Measurements from ENCODE around the gene ESR1.
"Not testable (repeated sequence)": the region's sequence is repeated elsewhere in the genome, so short reads cannot be mapped to it uniquely, and the experiment has no call there.

DNA sequence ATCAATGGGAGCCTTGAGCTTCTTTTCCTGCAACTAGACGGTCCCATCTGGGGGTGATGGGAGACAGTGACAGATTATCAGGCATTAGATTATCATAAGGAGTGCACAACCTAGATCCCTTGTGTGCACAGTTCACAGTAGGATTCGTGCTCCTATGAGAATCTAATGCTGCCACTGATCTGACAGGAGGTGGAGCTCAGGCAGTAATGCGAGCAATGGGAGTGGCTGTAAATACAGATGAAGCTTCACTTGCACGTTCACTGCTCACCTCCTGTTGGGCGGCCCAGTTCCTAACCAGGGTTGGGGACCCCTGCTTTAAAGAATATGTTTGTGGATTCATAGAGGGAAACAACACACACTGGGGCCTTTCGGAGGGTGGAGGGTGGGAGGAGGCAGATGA lies 180.7 kb downstream of the ESR1 start:
- TF ChIP-seq, protein P1, sequence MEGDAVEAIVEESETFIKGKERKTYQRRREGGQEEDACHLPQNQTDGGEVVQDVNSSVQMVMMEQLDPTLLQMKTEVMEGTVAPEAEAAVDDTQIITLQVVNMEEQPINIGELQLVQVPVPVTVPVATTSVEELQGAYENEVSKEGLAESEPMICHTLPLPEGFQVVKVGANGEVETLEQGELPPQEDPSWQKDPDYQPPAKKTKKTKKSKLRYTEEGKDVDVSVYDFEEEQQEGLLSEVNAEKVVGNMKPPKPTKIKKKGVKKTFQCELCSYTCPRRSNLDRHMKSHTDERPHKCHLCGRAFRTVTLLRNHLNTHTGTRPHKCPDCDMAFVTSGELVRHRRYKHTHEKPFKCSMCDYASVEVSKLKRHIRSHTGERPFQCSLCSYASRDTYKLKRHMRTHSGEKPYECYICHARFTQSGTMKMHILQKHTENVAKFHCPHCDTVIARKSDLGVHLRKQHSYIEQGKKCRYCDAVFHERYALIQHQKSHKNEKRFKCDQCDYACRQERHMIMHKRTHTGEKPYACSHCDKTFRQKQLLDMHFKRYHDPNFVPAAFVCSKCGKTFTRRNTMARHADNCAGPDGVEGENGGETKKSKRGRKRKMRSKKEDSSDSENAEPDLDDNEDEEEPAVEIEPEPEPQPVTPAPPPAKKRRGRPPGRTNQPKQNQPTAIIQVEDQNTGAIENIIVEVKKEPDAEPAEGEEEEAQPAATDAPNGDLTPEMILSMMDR (IDR thresholded peaks at IDR 0.05), result not testable (repeated sequence)
- TF ChIP-seq EZH2, EZH2phosphoT487 (IDR thresholded peaks at IDR 0.05): not testable (repeated sequence)
